Measurements from ENCODE around the gene CDH8. TPM values are rescaled to one million over a fixed set of nuclear protein-coding genes. Genes with fewer than 3 reads are reported as not detected.

CDH8 gene
- total RNA-seq, 1 experiment from 2014 or later, result 2.5 TPM

DNA sequence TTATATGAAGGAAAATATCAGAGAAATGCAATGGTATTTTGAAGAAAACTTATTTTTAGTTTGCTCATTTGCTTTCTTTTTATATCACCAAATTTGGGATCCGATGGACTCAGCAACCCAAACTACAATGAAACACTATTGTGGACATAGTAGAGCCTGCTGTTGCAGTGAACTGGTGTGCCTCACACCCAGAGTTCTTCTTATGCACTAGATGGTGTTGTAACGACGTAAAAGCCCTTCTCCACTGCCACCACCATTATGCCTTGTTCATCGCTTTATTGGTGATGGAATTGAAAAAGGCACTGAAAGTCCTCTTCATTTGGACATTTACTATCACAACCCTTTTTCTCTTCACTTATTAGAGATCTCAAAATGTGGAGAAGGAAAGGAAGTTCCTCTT is 381.3 kb downstream of the CDH8 start:
- Histone ChIP-seq H3K27ac (ENCODE audit: low read depth, low read length) (no peak overlapping the region), H3K9ac (ENCODE audit: low read length) (no peak overlapping the region), H3K79me2 (ENCODE audit: insufficient read depth, low read length) (no peaks in the 10 kb centered on the region), H3K4me1 (ENCODE audit: control insufficient read depth in 1 of 2, insufficient read depth in 2 of 2, low read length in 2 of 2) (no peaks in the 10 kb centered on the region), H4K20me1 (ENCODE audit: insufficient read depth) (no peaks in the 10 kb centered on the region), H3K4me3 (replicated peaks in 1 of 2; ENCODE audit: low read depth in 1 of 2, low read length in 2 of 2) (no peak overlapping the region), H3K36me3 (ENCODE audit: control insufficient read depth in 1 of 2, insufficient read depth in 2 of 2, low read length in 2 of 2) (no peaks in the 10 kb centered on the region), H3K9me2 (ENCODE audit: insufficient read depth) (no peaks in the 10 kb centered on the region), H3K9me3 (ENCODE audit: control insufficient read depth in 1 of 2, insufficient read depth in 1 of 2, low read depth in 1 of 2, low read length in 2 of 2) (peaks cover 2 to 8% of the 10 kb centered on the region in 2 experiments; a peak in 2 of 4 replicates), H3K4me2 (ENCODE audit: low read length) (no peak overlapping the region), H3K27me3 (ENCODE audit: insufficient read depth, low read length) (no peaks in the 10 kb centered on the region), H2AFZ (ENCODE audit: low read depth, low read length, poor library complexity, severe bottlenecking) (no peak overlapping the region)
- ATAC-seq, result no peak
- TF ChIP-seq SIN3A (IDR thresholded peaks at IDR 0.05; ENCODE audit: low read depth) (no peak), ELF1 (IDR thresholded peaks at IDR 0.05; ENCODE audit: borderline replicate concordance, low read depth) (no peak), RAD21 (IDR thresholded peaks at IDR 0.05; ENCODE audit: low read depth) (no peak), POLR2AphosphoS5 (IDR thresholded peaks at IDR 0.05; ENCODE audit: low read depth, low read length) (no peak), EGR1 (IDR thresholded peaks at IDR 0.05; ENCODE audit: low read depth) (no peak), SP1 (IDR thresholded peaks at IDR 0.05; ENCODE audit: low read depth) (no peak), TCF7L2 (IDR thresholded peaks at IDR 0.05; ENCODE audit: borderline replicate concordance, extremely low read depth, insufficient read depth, insufficient read length) (no peak), SRF (IDR thresholded peaks at IDR 0.05; ENCODE audit: low read depth) (no peak), JUND (IDR thresholded peaks at IDR 0.05) (no peak), POLR2A (IDR thresholded peaks at IDR 0.05; ENCODE audit: borderline replicate concordance, extremely low read depth, insufficient read depth, insufficient read length) (no peak), ZFX (IDR thresholded peaks at IDR 0.05) (no peak), EZH2phosphoT487 (IDR thresholded peaks at IDR 0.05; ENCODE audit: borderline replicate concordance) (no peak)
- TF ChIP-seq, protein P1, sequence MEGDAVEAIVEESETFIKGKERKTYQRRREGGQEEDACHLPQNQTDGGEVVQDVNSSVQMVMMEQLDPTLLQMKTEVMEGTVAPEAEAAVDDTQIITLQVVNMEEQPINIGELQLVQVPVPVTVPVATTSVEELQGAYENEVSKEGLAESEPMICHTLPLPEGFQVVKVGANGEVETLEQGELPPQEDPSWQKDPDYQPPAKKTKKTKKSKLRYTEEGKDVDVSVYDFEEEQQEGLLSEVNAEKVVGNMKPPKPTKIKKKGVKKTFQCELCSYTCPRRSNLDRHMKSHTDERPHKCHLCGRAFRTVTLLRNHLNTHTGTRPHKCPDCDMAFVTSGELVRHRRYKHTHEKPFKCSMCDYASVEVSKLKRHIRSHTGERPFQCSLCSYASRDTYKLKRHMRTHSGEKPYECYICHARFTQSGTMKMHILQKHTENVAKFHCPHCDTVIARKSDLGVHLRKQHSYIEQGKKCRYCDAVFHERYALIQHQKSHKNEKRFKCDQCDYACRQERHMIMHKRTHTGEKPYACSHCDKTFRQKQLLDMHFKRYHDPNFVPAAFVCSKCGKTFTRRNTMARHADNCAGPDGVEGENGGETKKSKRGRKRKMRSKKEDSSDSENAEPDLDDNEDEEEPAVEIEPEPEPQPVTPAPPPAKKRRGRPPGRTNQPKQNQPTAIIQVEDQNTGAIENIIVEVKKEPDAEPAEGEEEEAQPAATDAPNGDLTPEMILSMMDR (IDR thresholded peaks at IDR 0.05 in 2 of 3, conservative IDR thresholded peaks at IDR 0.05 in 1 of 3; ENCODE audit: borderline replicate concordance in 1 of 3, insufficient read depth in 1 of 3, low read depth in 2 of 3, low read length in 2 of 3), result no peak
- TF ChIP-seq, protein P2, sequence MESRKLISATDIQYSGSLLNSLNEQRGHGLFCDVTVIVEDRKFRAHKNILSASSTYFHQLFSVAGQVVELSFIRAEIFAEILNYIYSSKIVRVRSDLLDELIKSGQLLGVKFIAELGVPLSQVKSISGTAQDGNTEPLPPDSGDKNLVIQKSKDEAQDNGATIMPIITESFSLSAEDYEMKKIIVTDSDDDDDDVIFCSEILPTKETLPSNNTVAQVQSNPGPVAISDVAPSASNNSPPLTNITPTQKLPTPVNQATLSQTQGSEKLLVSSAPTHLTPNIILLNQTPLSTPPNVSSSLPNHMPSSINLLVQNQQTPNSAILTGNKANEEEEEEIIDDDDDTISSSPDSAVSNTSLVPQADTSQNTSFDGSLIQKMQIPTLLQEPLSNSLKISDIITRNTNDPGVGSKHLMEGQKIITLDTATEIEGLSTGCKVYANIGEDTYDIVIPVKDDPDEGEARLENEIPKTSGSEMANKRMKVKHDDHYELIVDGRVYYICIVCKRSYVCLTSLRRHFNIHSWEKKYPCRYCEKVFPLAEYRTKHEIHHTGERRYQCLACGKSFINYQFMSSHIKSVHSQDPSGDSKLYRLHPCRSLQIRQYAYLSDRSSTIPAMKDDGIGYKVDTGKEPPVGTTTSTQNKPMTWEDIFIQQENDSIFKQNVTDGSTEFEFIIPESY (IDR thresholded peaks at IDR 0.05; ENCODE audit: extremely low read depth, insufficient replicate concordance, low read length), result no peak
- TF ChIP-seq, protein P3, sequence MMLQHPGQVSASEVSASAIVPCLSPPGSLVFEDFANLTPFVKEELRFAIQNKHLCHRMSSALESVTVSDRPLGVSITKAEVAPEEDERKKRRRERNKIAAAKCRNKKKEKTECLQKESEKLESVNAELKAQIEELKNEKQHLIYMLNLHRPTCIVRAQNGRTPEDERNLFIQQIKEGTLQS (IDR thresholded peaks at IDR 0.05), result no peak
- TF ChIP-seq, protein P4, sequence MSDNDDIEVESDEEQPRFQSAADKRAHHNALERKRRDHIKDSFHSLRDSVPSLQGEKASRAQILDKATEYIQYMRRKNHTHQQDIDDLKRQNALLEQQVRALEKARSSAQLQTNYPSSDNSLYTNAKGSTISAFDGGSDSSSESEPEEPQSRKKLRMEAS (IDR thresholded peaks at IDR 0.05), result no peak
- RAD21 ChIA-PET (ENCODE audit: low non-redundant PET in 1 of 2, low total read pairs in 2 of 2, uncharacterized antibody in 2 of 2, unreplicated experiment in 2 of 2), result no interaction called here
- POLR2A ChIA-PET, result no interaction called here
- intact Hi-C loops (cut with micrococcal nuclease), result no loop called here
- DNase-seq (ENCODE audit: low read depth, low spot score), result no peak
- CTCF ChIA-PET, result no interaction called here
- BruUV-seq (replicated peaks), result no TSS peak
